Hematopoietic multipotent progenitor cell treated with erythropoietin and hydrocortisone succinate and interleukin-3 and kit ligand, for 6 days (in vitro differentiated cells): ENCODE measurements around the gene DUSP2.

Experiments used
- DNase-seq: peaks from one replicate; pipeline ENCODE4 v3.0.0-alpha.2; 2015

DUSP2 gene

DNA sequence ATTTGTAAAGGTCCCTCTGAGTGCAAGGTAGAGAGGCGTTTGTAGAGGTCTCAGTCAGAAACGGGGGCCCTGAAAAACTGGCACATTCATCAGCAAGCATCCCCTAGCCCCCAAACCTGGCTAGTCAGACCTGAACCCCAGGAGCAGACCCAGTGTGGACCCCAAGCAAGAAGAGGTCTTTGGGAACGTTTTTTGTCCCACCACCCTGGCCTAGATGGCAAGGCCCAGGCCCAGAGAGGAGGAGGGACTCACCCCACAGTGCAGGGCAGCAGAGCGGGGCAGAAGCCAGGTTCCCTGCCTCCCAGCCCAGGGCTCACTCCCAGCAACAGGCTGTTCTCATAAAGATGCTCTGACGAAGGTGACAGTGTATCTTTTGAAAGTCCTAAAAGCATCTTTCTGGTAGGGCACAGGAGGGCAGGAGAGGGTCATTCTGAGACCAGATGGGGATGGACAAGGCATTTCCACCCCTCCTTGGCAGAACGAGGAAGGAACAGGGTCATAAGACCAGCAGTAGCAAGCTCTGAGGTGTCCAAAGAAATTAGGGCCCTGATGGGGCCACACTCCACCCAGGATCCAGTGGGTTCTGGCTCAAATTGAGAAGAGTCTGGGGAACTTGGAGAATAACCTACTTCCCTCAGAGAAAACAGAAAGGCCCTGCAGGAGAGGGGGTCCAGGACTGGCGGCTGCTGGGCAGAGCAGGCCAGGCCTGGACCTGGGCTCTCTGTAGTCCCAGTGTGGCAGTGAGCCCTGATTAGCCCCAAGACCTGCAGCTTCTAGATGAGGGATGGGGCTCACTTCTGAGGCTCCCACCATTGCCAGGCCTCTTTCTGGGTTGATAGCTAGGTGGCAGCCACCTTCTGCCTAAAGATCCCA is 47.1 kb downstream of the DUSP2 start:
- DNase-seq, result no peak

DNA sequence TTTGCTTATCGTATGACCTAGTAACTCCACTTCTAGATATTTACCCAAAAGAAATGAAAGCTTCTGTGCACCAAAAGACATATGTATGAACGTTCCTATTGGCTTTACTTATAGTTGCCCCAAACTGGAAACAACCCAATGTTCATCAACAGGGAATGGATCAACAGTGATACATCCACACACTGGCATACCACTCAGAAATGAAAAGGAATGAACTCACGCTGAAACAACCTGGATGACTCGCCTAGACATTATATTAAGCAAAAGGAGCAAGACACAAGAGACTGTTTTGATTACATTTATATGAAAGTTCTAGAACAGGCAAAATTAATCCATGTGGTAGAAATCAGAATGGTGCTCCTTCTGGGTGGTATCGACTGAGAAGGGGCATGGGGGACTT is 47.8 kb downstream of the DUSP2 start:
- DNase-seq, result no peak

DNA sequence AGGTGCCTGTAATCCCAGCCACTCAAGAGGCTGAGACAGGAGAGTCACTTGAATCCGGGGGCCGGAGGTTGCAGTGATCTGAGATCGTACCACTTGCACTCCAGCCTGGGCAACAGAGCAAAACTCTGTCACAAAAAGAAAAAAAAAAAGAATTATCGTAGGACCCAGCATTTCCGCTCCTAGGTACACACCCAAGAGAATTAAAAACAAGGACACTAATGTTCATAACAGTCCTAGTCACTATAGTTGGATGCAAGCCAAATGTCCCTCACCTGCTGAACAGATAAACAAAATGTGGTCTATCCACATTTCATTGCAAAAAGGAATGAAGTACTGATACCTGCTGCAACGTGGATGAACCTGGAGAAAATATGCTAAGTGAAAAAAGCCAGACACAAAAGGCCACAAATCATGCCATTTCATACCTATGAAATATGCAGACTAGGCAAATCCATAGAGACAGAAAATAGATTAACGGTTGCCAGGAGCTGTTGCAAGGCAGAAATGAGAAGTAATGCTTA is 50.1 kb downstream of the DUSP2 start:
- peak; percentile 72 for DNase-seq

DNA sequence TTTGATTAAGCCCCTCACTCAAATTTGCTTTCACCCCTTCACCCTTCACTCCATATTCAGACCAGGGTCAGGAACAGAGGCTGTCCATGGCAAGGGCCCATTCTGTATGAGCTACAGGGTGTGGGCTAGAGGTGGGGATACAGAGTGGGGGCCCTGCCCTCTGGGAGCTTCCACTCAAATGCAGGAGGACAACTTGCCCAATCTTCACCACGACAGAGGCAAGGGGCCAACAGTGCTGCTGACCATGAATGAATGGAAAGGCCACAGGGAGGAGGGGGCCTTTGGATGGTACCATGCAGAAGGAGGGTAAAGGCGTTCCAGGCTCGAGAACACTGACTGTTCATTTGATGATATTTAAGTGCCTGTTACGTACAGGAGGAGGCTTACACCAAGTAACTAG is 51.7 kb downstream of the DUSP2 start:
- no peak for DNase-seq
